KOPT-K1 (cell line): ENCODE measurements around the gene CDKN3.
"Not testable (repeated sequence)": the region's sequence is repeated elsewhere in the genome, so short reads cannot be mapped to it uniquely, and the experiment has no call there.

Experiments
- H3K27ac ChIP-seq: fragments of 200-600 bp; sonication (generic); 2 replicates; pipeline ENCODE4 v1.5.1; 2016; ENCODE audit warnings: antibody characterized with exemption, mild to moderate bottlenecking, low read depth, low read length; ENCODE audit not compliant: poor library complexity, severe bottlenecking
- H3K36me3 ChIP-seq: fragments of 200-600 bp; sonication (generic); 2 replicates; pipeline ENCODE4 v1.5.1; 2017; ENCODE audit warnings: antibody characterized with exemption, mild to moderate bottlenecking, low read length, moderate library complexity; ENCODE audit not compliant: insufficient read depth
- H3K9me3 ChIP-seq: fragments of 200-600 bp; sonication (generic); 2 replicates; pipeline ENCODE4 v1.5.1; 2017; ENCODE audit warnings: antibody characterized with exemption, low read length, mild to moderate bottlenecking; ENCODE audit not compliant: insufficient read depth, poor library complexity, severe bottlenecking

Gene CDKN3

DNA sequence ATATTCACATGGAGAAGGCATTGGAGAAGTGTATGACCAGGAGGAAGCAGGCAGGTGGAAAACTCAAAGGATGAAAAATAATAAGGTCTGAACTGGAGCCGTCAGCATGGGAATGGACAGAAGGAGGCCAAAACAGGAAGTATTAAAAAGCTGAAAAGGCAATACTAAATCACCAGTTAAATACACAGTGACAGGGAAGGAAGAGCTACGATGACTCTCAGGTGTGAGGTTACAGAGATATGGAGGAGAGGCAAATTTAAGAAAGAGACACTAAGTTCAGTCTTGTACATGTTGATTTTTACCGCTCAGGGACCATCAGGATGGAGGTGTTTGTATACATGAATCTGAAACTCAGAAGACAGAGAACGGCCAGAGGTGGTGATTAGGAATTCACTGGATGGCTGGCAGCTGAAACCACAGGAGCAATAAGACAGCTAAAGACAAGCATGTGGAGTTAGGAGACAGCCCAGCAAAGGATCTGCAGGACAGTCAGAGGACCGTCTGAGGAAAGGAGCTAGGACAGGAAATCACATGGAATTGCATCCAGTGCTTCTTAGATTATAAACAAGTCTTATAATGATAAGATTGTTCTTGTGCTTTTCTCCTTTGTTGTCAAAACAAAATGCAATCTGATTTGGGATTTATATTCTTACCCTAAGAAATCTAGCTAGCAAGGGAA is 33.9 kb upstream of the CDKN3 start:
- Histone ChIP-seq H3K36me3 (no peaks in the 10 kb centered on the region), H3K9me3 (no peaks in the 10 kb centered on the region), H3K27ac (no peak overlapping the region)

- H3K27ac ChIP-seq, result no peak overlapping the region
- H3K9me3 ChIP-seq, result no peaks in the 10 kb centered on the region
- H3K36me3 ChIP-seq, result no peaks in the 10 kb centered on the region
Observed at GRCh38 chr14:54364555-54365415, 32.0 kb upstream of the CDKN3 start.

DNA sequence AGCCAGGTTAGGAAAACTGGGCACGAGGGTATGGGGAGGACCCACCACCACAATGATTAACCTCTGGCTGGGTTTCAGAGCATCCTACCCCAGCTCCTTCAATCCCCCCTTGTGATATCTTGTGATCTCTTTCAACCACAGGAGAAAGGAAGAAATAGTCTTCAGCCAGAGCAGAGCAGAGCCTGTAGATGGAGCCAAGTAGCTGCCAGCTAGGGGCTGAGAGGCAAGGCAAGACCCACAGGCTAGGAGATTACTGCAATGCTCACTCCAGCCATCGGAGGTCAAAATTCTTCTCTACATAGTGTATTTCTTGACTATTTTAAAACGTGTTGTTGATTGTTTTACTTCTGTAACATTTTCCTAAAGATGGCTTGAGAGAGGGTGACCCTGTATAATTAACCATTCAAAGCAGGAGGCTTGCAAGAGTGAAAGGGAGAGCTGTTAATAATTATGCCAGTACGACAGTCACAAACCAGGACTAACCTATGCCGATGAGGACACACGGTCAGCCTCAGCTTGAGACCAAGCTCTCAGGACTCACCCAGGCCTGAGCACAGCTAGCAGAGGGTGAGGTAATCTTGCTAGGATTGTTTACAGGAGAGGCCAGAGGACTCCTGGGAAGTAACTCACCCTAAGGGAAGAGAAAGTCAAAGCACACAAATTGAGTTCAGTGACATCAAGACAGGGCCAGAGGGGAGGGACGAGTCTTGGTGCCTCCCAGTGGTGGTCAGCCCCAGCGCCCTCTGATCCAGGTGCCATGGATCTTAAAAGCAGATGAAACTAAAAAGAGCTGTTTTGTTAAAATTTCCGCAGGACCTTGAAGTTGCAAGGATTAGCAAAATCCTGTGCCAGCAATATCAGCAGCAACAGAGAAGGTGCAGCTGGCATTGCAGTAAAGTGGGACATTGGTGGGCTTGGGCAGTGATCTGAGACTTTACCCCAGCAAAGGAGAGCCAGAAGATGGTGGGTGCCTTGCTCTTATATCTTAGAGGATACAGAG is 29.8 kb upstream of the CDKN3 start:
- Histone ChIP-seq H3K9me3 (no peaks in the 10 kb centered on the region), H3K27ac (no peak overlapping the region), H3K36me3 (no peaks in the 10 kb centered on the region)

GRCh38 chr14:54368291-54368690 is 28.5 kb upstream of the CDKN3 start:
- H3K9me3 ChIP-seq, result no peaks in the 10 kb centered on the region
- no peaks in the 10 kb centered on the region for H3K36me3 ChIP-seq
- no peak overlapping the region for H3K27ac ChIP-seq

GRCh38 chr14:54369343-54369742 is 27.5 kb upstream of the CDKN3 start:
- Histone ChIP-seq H3K27ac (no peak overlapping the region), H3K36me3 (no peaks in the 10 kb centered on the region), H3K9me3 (no peaks in the 10 kb centered on the region)

DNA sequence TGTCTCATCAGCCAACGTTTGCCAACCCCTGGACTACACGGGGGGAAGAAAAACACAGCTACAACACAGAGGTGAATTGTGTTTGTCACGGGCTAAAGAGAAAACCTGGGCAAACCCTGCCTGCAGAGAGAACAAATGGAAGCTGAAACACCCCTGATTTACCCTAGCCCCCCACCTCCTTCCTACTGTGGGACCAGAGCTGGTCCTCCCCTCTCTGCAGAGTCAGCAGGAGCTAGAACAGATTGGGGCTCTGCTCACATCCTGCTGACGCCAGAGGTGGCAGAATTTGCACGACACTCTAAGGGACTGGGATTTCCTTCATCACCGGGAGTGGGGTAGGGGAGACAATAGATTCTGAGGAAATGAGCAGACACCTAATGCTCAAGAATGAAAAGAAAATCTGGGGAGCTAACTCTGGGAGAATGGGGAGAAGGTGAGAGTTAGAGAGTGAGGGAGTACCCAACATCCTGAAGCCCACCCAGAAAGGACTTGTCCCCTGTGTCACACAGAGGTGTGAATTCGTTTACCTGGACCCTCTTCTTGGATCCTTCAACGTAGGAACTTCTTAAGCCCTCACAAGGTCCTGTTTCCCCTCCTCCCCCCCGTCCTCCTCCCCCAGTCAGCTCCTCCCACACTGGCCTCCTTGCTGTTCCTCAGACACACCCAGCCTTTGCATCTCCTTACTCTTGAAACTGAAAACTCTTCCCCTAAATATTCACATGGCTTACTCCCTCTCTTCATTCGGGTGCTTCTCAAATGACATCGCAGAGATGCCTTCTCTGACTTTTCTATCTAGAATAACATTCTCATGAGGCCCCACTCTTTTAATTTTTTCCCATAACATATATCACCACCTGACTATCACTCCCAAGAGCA is 26.2 kb upstream of the CDKN3 start:
- Histone ChIP-seq H3K27ac (no peak overlapping the region), H3K9me3 (no peaks in the 10 kb centered on the region), H3K36me3 (no peaks in the 10 kb centered on the region)

- H3K9me3 ChIP-seq, result no peaks in the 10 kb centered on the region
- no peaks in the 10 kb centered on the region for H3K36me3 ChIP-seq
- H3K27ac ChIP-seq, result no peak overlapping the region
Observed at GRCh38 chr14:54374117-54374884, 22.5 kb upstream of the CDKN3 start.

GRCh38 chr14:54377501-54377900 is 19.3 kb upstream of the CDKN3 start:
- H3K36me3 ChIP-seq, result no peaks in the 10 kb centered on the region
- H3K27ac ChIP-seq, result no peak overlapping the region
- no peaks in the 10 kb centered on the region for H3K9me3 ChIP-seq

DNA sequence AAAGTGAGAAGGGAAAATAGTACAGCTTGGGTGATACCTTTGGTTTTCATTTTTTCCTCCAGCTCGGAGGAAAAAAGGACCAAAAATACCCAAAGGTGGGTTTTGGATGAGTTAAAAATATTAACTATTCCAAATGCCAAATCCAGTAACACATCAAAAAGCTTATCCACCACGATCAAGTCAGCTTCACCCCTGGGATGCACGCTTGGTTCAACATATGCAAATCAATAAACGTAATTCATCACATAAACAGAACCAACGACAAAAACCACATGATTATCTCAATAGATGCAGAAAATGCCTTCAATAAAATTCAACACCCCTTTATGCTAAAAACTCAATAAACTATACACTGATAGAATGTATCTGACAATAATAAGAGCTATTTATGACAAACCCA is 17.9 kb upstream of the CDKN3 start:
- not testable (repeated sequence) for H3K36me3 ChIP-seq, H3K27ac ChIP-seq, H3K9me3 ChIP-seq

GRCh38 chr14:54380558-54380957 is 16.2 kb upstream of the CDKN3 start:
- H3K27ac ChIP-seq, H3K36me3 ChIP-seq, H3K9me3 ChIP-seq: not testable (repeated sequence)

DNA sequence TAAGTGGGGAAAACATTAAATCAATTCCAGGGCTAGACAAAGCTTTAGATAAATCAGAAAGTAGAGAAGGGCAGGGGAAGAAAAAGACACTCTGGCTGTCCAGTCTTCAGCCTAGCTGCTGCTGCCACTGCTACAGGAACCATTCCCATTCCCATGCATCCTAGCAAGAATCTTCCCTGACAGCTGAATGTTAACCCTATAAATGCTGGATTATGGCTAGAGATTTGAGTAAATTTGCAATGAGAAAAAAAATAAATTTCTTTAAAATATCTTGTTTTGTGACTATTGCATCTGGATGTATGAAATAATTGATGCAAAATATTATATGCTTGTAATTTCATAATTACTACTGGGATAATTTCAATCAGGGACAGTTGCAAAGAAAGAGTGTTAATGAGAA is 15.0 kb upstream of the CDKN3 start:
- no peaks in the 10 kb centered on the region for H3K9me3 ChIP-seq
- no peak overlapping the region for H3K27ac ChIP-seq
- no peaks in the 10 kb centered on the region for H3K36me3 ChIP-seq

DNA sequence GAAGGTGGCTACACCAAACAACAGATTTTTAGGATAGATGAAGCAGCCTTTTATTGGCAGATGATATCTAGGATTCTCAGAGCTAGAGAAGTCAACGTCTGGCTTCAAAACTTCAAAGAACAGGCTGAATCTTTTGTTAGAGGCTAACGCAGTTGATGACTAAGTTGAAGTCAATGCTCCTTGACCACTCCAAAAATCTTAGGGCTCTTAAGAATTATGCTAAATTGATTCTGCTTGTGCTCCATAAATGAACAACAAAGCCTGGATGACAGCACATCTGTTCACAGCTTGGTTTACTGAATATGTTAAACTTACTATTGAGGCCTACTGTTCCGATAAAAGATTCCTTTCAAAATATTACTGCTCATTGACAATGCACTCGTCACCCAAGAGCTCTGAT is 13.0 kb upstream of the CDKN3 start:
- no peak overlapping the region for H3K27ac ChIP-seq
- no peaks in the 10 kb centered on the region for H3K36me3 ChIP-seq
- H3K9me3 ChIP-seq, result no peaks in the 10 kb centered on the region

DNA sequence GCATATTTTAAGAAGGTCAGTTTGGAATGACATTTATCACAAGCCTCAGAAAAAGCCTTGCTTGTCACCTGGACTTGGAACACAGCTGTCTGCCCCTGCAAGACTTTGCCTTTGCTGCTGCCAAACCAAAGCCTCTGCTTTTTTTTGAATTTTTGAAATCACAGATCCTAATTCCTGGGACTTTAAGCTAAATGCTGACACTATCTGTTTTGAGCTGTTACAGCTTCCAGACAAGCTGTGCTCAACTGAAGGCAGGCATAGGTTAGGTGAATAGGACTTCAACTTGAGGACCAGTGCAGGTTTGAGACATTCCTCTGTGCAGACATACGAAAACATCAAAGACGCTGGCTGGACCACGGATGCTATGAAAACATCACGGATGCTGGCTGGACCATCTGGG is 11.3 kb upstream of the CDKN3 start:
- Histone ChIP-seq H3K36me3 (no peaks in the 10 kb centered on the region), H3K9me3 (no peaks in the 10 kb centered on the region), H3K27ac (no peak overlapping the region)

GRCh38 chr14:54387328-54387727 is 9.5 kb upstream of the CDKN3 start:
- H3K9me3 ChIP-seq, result no peaks in the 10 kb centered on the region
- no peak overlapping the region for H3K27ac ChIP-seq
- no peaks in the 10 kb centered on the region for H3K36me3 ChIP-seq
